Stomach (tissue), 4 donors: ENCODE measurements around the gene D2HGDH.

ENCODE experiments used
- POLR2A ChIP-seq, 4 donors: fragments of 450-650 bp; IDR thresholded peaks; one replicate each; pipeline ENCODE4 v1.6.1; 2016; ENCODE audit warnings: antibody characterized with exemption in 4 of 4, control low read depth in 2 of 4, mild to moderate bottlenecking in 1 of 4, moderate library complexity in 1 of 4
- POLR2AphosphoS5 ChIP-seq, 3 donors: sonication (generic); formaldehyde crosslinking; IDR thresholded peaks; one replicate each; pipeline ENCODE4 v1.6.1; 2016; ENCODE audit warnings: antibody characterized with exemption in 3 of 3
- TF ChIP-seq, protein P1 (sequence below), 7 experiments: fragments of 450-650 bp in 4 of 7; fragments of 200-600 bp in 3 of 7; sonication (generic) in 3 of 7; IDR thresholded peaks; one replicate each; pipeline ENCODE4 v1.5.1; 2016 to 2019; ENCODE audit warnings: antibody characterized with exemption in 7 of 7, control low read depth in 2 of 7, mild to moderate bottlenecking in 1 of 7

DNA sequence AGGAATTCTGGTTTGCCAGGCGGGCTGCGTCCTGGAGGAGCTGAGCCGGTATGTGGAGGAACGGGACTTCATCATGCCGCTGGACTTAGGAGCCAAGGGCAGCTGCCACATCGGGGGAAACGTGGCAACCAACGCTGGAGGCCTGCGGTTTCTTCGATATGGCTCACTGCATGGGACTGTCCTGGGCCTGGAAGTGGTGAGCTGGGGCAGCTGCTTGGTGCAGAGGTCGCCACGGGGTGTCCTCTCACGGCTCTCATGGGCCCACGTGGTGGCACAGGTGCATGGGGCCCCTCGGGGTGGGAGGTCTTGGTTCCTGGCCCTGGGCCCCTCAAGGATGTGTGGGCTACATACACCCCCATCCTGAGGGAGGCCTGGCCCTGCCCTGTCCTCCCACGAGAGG is 9.2 kb downstream of the D2HGDH start:
- TF ChIP-seq, protein P1, sequence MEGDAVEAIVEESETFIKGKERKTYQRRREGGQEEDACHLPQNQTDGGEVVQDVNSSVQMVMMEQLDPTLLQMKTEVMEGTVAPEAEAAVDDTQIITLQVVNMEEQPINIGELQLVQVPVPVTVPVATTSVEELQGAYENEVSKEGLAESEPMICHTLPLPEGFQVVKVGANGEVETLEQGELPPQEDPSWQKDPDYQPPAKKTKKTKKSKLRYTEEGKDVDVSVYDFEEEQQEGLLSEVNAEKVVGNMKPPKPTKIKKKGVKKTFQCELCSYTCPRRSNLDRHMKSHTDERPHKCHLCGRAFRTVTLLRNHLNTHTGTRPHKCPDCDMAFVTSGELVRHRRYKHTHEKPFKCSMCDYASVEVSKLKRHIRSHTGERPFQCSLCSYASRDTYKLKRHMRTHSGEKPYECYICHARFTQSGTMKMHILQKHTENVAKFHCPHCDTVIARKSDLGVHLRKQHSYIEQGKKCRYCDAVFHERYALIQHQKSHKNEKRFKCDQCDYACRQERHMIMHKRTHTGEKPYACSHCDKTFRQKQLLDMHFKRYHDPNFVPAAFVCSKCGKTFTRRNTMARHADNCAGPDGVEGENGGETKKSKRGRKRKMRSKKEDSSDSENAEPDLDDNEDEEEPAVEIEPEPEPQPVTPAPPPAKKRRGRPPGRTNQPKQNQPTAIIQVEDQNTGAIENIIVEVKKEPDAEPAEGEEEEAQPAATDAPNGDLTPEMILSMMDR (IDR thresholded peaks at IDR 0.05): no peak
- no peak for TF ChIP-seq POLR2A (IDR thresholded peaks at IDR 0.05)
- TF ChIP-seq POLR2AphosphoS5 (IDR thresholded peaks at IDR 0.05): no peak
